Measurements from ENCODE around the gene PCDHGC5. TPM values are rescaled to one million over a fixed set of nuclear protein-coding genes. Genes with fewer than 3 reads are reported as not detected.

PCDHGC5 gene
- total RNA-seq (1 to 10 TPM; 1.1 to 5.6 (median 3.6) TPM), polyA plus RNA-seq (under 1 TPM in 2 of 3 donors, not detected in 1; 0.26 to 0.60 TPM)

- Histone ChIP-seq H3K36me3 (peaks cover 0 to 35% (median 4%) of the 10 kb centered on the region in 4 donors), H3K4me3 (no peak within 1 kb of the TSS), H3K4me1 (peaks cover 0 to 69% (median 43%) of the 10 kb centered on the region in 4 donors), H3K27ac (peak within 1 kb of the TSS in 1 of 4 donors; percentile 59), H3K9me3 (no peaks in the 10 kb centered on the region), H3K27me3 (no peaks in the 10 kb centered on the region)
- intact Hi-C loops (cut with DNase I): no loop called here
- DNase-seq: no peak
- 74 to 86% methylated on average over 14 of the region's 14 CpGs for WGBS, 2 donors
- TF ChIP-seq POLR2AphosphoS5 (IDR thresholded peaks at IDR 0.05) (no peak), CTCF (IDR thresholded peaks at IDR 0.05) (no peak)
Observed at GRCh38 chr5:141488591-141489561, at the start of gene PCDHGC5. PCDHGC5 (plus strand) TSS chr5:141489081; CDS start chr5:141489241, 160 bp downstream.

- no peak for DNase-seq
- Histone ChIP-seq H3K4me1 (no peaks in the 10 kb centered on the region), H3K9me3 (peaks cover 12 to 61% (median 34%) of the 10 kb centered on the region in 4 donors), H3K36me3 (peaks cover 0 to 7% (median 2%) of the 10 kb centered on the region in 4 donors), H3K27ac (no peak overlapping the region), H3K4me3 (no peak overlapping the region), H3K27me3 (no peaks in the 10 kb centered on the region)
- WGBS, 2 donors: 71 to 77% methylated on average over 10 of the region's 10 CpGs
- TF ChIP-seq POLR2A (IDR thresholded peaks at IDR 0.05): no peak
- TF ChIP-seq EP300 (IDR thresholded peaks at IDR 0.05): no peak
- no peak for TF ChIP-seq POLR2AphosphoS5 (IDR thresholded peaks at IDR 0.05)
- no peak for TF ChIP-seq CTCF (IDR thresholded peaks at IDR 0.05)
- intact Hi-C loops (cut with DNase I): no loop called here
Observed at GRCh38 chr5:141439411-141440141, 49.3 kb upstream of the PCDHGC5 start.

- peaks cover 0 to 7% (median 2%) of the 10 kb centered on the region in 4 donors for H3K36me3 ChIP-seq
- H3K9me3 ChIP-seq: peaks cover 12 to 62% (median 34%) of the 10 kb centered on the region in 4 donors
- no peak overlapping the region for H3K4me3 ChIP-seq
- DNase-seq: no peak
- TF ChIP-seq EP300 (IDR thresholded peaks at IDR 0.05) (no peak), POLR2AphosphoS5 (IDR thresholded peaks at IDR 0.05) (no peak), CTCF (IDR thresholded peaks at IDR 0.05) (no peak), POLR2A (IDR thresholded peaks at IDR 0.05) (no peak)
- no peak overlapping the region for H3K27ac ChIP-seq
- no peaks in the 10 kb centered on the region for H3K27me3 ChIP-seq
- 93 to 96% methylated on average over 9 of the region's 9 CpGs for WGBS, 2 donors
- no peaks in the 10 kb centered on the region for H3K4me1 ChIP-seq
- intact Hi-C loops (cut with DNase I): no loop called here
Observed at GRCh38 chr5:141440341-141440740, 48.5 kb upstream of the PCDHGC5 start.

- TF ChIP-seq POLR2A (IDR thresholded peaks at IDR 0.05) (no peak), EP300 (IDR thresholded peaks at IDR 0.05) (no peak), POLR2AphosphoS5 (IDR thresholded peaks at IDR 0.05) (no peak), CTCF (IDR thresholded peaks at IDR 0.05) (no peak)
- H3K27me3 ChIP-seq: no peaks in the 10 kb centered on the region
- no peaks in the 10 kb centered on the region for H3K4me1 ChIP-seq
- peaks cover 12 to 56% (median 30%) of the 10 kb centered on the region in 4 donors for H3K9me3 ChIP-seq
- no peak overlapping the region for H3K4me3 ChIP-seq
- no peak for DNase-seq
- 59 to 78% methylated on average over 50 of the region's 50 CpGs for WGBS, 2 donors
- intact Hi-C loops (cut with DNase I): no loop called here
- H3K36me3 ChIP-seq: peaks cover 0 to 4% (median 0%) of the 10 kb centered on the region in 4 donors
- no peak overlapping the region for H3K27ac ChIP-seq
Observed at GRCh38 chr5:141441571-141442170, 47.2 kb upstream of the PCDHGC5 start.
